ENCODE data around the gene HOXA13.

- TF ChIP-seq CTCF (conservative IDR thresholded peaks at IDR 0.05) (no peak), EZH2 (IDR thresholded peaks at IDR 0.05; ENCODE audit: low read depth) (no peak)
Observed at GRCh38 chr7:27217951-27218350, 18.1 kb upstream of the HOXA13 start.
